Measurements from ENCODE around the gene CSTPP1.

The CSTPP1 gene

DNA sequence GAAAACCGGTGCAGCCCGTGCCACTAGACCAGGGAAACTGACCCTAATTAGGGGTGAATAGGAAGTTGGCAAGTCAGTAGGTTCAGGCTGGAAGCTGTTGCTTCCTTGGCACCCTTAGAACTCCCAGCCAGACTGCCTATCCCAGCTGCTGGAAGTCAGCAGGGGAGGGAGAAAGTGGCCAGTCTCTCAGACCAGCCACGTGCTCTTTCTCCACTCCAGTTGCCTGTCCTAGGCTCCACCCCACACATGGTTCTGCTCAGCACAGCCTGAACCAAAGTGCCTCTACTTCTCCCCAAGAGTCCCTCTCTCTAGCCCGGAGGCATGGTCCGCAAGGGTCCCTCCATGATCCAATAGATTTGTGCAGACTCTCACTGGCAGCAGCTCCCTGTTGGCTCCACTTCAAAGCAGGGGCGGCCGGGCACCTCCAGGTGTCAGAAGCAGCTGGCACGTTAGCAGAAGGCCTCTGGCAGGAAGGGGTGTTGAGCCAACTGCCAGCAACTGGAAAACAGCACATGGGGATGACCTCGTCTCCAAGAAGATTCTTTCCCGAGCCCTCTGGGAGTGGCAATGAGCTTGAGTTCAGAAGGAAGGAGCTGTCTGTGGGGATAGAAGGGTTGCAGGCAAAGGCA, 212.5 kb downstream of the CSTPP1 start:
- no peaks in the 10 kb centered on the region for H3K27me3 ChIP-seq (ENCODE audit: insufficient read depth, low read length)
- H3K9ac ChIP-seq (ENCODE audit: low read depth, low read length), result no peak overlapping the region
- H3K36me3 ChIP-seq (ENCODE audit: insufficient read depth, low read depth, low read length), result no peaks in the 10 kb centered on the region
- no peak overlapping the region for H3K27ac ChIP-seq (ENCODE audit: low read length)
- H3K4me3 ChIP-seq (ENCODE audit: low read length), result no peak overlapping the region
- no peaks in the 10 kb centered on the region for H3K9me3 ChIP-seq (ENCODE audit: insufficient read depth, low read depth, low read length)
- H3K4me1 ChIP-seq (ENCODE audit: insufficient read depth, low read length), result peaks cover 5% of the 10 kb centered on the region

- no peak overlapping the region for H3K27ac ChIP-seq (ENCODE audit: low read length)
- H3K27me3 ChIP-seq (ENCODE audit: insufficient read depth, low read length), result no peaks in the 10 kb centered on the region
- H3K4me3 ChIP-seq (ENCODE audit: low read length), result no peak overlapping the region
- H3K4me1 ChIP-seq (ENCODE audit: insufficient read depth, low read length), result peaks cover 5% of the 10 kb centered on the region
- no peaks in the 10 kb centered on the region for H3K36me3 ChIP-seq (ENCODE audit: insufficient read depth, low read depth, low read length)
- H3K9ac ChIP-seq (ENCODE audit: low read depth, low read length), result no peak overlapping the region
- H3K9me3 ChIP-seq (ENCODE audit: insufficient read depth, low read depth, low read length), result no peaks in the 10 kb centered on the region
These were observed 213.2 kb downstream of the CSTPP1 start for GRCh38 chr11:47149782-47150181.

DNA sequence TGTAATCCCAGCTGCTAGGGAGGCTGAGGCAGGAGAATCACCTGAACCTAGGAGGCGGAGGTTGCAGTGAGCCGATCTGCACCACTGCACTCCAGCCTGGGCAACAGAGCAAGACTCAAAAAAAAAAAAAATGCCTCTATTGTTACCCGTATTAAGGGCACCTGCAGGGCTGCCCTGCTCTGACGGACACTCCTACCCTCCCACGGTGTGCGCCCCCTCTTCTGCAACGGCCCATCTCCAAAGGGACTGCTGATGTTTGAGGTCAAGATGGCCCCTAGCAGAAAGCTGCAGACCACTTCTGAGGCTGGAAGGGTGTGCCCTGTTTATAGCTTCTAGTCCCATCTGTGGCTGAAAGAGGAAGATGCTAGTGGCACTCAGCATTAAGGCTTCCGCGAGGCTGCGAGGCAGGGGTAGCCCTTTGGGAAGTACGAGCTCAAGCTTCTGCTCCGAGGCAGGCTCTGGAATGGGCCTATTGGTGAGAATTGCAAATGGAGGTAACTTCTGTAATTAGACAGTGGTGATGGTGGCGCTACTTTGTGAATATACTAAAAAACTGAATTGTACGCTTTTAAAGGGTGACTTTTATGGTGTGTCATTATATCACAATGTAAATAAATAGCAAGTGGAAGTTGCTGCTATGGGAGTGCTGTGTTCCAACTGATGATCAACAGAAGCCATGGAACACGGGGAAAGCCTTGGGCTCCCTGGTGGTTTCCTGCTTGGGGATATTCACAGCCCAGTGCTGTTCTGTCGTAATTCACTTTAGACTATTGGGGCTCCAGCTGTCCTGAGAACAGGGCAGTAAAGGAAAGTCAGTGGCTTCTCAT, 215.8 kb downstream of the CSTPP1 start:
- no peak overlapping the region for H3K4me3 ChIP-seq (ENCODE audit: low read length)
- no peaks in the 10 kb centered on the region for H3K27me3 ChIP-seq (ENCODE audit: insufficient read depth, low read length)
- peaks cover 11% of the 10 kb centered on the region for H3K4me1 ChIP-seq (ENCODE audit: insufficient read depth, low read length)
- H3K9me3 ChIP-seq (ENCODE audit: insufficient read depth, low read depth, low read length), result no peaks in the 10 kb centered on the region
- H3K9ac ChIP-seq (ENCODE audit: low read depth, low read length), result no peak overlapping the region
- no peak overlapping the region for H3K27ac ChIP-seq (ENCODE audit: low read length)
- H3K36me3 ChIP-seq (ENCODE audit: insufficient read depth, low read depth, low read length), result no peaks in the 10 kb centered on the region

DNA sequence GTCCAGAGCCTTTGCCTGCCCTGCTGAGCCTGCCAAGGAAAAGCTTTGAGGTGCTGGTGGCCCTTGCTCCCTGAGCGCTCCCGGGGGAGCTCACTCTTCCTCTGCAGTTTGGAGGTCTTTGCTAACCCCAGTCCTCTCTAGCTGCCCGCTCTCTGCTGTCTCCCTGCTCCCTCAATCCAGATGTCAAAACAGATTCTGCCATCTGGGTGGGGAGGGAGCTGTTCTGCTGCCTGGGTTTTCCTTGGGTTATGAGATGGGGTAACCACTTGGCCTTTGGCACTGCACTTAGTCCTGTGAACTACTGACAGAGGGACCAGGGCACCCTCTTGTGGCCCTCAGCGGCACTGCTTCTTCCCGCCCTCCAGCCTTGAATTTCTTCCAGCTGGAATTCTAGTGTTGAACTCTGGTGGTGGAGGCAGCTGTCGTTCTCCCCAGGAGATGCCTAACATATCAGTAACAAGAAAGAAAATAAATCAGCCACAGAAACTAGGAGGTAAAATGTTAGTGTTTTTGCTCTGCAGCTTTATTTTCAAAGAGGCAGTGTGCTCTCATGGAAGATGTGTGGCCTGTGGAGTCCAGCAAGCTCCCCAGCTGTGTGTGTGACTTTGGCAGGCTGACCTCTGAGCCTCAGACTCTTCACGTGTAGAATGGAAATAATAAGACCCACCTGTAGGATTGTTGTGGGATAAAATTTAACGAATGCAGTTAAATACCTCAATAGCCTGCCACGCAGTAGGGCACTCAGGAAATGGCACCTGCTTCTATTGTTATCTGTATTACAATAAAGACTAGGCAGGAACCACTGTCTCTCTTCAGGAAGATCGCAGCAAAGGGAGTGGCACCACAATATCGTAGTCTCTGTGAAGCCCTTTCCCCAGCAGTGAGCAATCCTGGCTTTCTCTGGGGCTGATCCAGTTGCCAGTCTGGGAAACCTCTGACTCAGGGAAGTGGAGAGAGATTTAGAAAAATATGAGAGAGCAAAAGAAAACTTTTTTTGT, 216.7 kb downstream of the CSTPP1 start:
- no peaks in the 10 kb centered on the region for H3K9me3 ChIP-seq (ENCODE audit: insufficient read depth, low read depth, low read length)
- H3K27me3 ChIP-seq (ENCODE audit: insufficient read depth, low read length), result no peaks in the 10 kb centered on the region
- no peak overlapping the region for H3K27ac ChIP-seq (ENCODE audit: low read length)
- H3K9ac ChIP-seq (ENCODE audit: low read depth, low read length), result no peak overlapping the region
- H3K4me1 ChIP-seq (ENCODE audit: insufficient read depth, low read length), result peaks cover 11% of the 10 kb centered on the region
- H3K36me3 ChIP-seq (ENCODE audit: insufficient read depth, low read depth, low read length), result no peaks in the 10 kb centered on the region
- H3K4me3 ChIP-seq (ENCODE audit: low read length), result no peak overlapping the region

GRCh38 chr11:47154616-47155570, 218.3 kb downstream of the CSTPP1 start:
- 0 out of 2 replicates have a peak overlapping the region, but pooled peaks have one; percentile 34 for H3K9ac ChIP-seq (ENCODE audit: low read depth, low read length)
- H3K4me1 ChIP-seq (ENCODE audit: insufficient read depth, low read length), result peaks cover 11% of the 10 kb centered on the region
- H3K9me3 ChIP-seq (ENCODE audit: insufficient read depth, low read depth, low read length), result no peaks in the 10 kb centered on the region
- H3K27me3 ChIP-seq (ENCODE audit: insufficient read depth, low read length), result no peaks in the 10 kb centered on the region
- H3K4me3 ChIP-seq (ENCODE audit: low read length), result no peak overlapping the region
- no peak overlapping the region for H3K27ac ChIP-seq (ENCODE audit: low read length)
- H3K36me3 ChIP-seq (ENCODE audit: insufficient read depth, low read depth, low read length), result no peaks in the 10 kb centered on the region

- no peak overlapping the region for H3K9ac ChIP-seq (ENCODE audit: low read depth, low read length)
- H3K4me1 ChIP-seq (ENCODE audit: insufficient read depth, low read length), result peaks cover 11% of the 10 kb centered on the region
- no peaks in the 10 kb centered on the region for H3K27me3 ChIP-seq (ENCODE audit: insufficient read depth, low read length)
- H3K9me3 ChIP-seq (ENCODE audit: insufficient read depth, low read depth, low read length), result no peaks in the 10 kb centered on the region
- no peaks in the 10 kb centered on the region for H3K36me3 ChIP-seq (ENCODE audit: insufficient read depth, low read depth, low read length)
- H3K4me3 ChIP-seq (ENCODE audit: low read length), result no peak overlapping the region
- no peak overlapping the region for H3K27ac ChIP-seq (ENCODE audit: low read length)
These were observed 219.3 kb downstream of the CSTPP1 start for GRCh38 chr11:47155879-47156278.

GRCh38 chr11:47156333-47156732, 219.8 kb downstream of the CSTPP1 start:
- H3K4me3 ChIP-seq (ENCODE audit: low read length), result no peak overlapping the region
- H3K27me3 ChIP-seq (ENCODE audit: insufficient read depth, low read length), result no peaks in the 10 kb centered on the region
- no peak overlapping the region for H3K27ac ChIP-seq (ENCODE audit: low read length)
- peaks cover 11% of the 10 kb centered on the region for H3K4me1 ChIP-seq (ENCODE audit: insufficient read depth, low read length)
- H3K9ac ChIP-seq (ENCODE audit: low read depth, low read length), result no peak overlapping the region
- no peaks in the 10 kb centered on the region for H3K36me3 ChIP-seq (ENCODE audit: insufficient read depth, low read depth, low read length)
- H3K9me3 ChIP-seq (ENCODE audit: insufficient read depth, low read depth, low read length), result no peaks in the 10 kb centered on the region

DNA sequence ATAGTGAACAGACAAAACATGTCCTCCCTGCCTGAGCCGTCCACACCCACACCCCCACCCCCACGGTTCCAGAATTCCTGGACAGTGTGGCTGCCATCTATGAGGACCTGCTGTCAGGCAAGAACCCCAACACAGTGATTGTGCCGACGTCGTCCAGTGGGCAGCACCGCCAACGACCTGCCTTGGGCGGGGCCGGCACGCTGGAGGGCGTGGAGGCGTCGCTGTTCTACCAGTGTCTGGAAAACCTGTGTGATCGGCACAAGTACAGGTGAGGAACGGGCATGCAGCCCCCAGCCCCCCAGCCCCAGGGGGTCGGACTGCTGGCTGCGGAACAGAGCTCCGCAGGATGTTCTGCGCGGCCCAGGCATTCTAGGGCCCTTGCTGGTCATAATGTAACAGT, 220.4 kb downstream of the CSTPP1 start:
- H3K4me3 ChIP-seq (ENCODE audit: low read length), result no peak overlapping the region
- H3K36me3 ChIP-seq (ENCODE audit: insufficient read depth, low read depth, low read length), result no peaks in the 10 kb centered on the region
- peaks cover 11% of the 10 kb centered on the region for H3K4me1 ChIP-seq (ENCODE audit: insufficient read depth, low read length)
- no peaks in the 10 kb centered on the region for H3K9me3 ChIP-seq (ENCODE audit: insufficient read depth, low read depth, low read length)
- no peak overlapping the region for H3K27ac ChIP-seq (ENCODE audit: low read length)
- H3K27me3 ChIP-seq (ENCODE audit: insufficient read depth, low read length), result no peaks in the 10 kb centered on the region
- H3K9ac ChIP-seq (ENCODE audit: low read depth, low read length), result no peak overlapping the region

- H3K4me1 ChIP-seq (ENCODE audit: insufficient read depth, low read length), result peaks cover 11% of the 10 kb centered on the region
- H3K27ac ChIP-seq (ENCODE audit: low read length), result no peak overlapping the region
- no peaks in the 10 kb centered on the region for H3K27me3 ChIP-seq (ENCODE audit: insufficient read depth, low read length)
- H3K9ac ChIP-seq (ENCODE audit: low read depth, low read length), result no peak overlapping the region
- H3K36me3 ChIP-seq (ENCODE audit: insufficient read depth, low read depth, low read length), result no peaks in the 10 kb centered on the region; the same call in 1 of the 2 replicates
- no peaks in the 10 kb centered on the region for H3K9me3 ChIP-seq (ENCODE audit: insufficient read depth, low read depth, low read length)
- no peak overlapping the region for H3K4me3 ChIP-seq (ENCODE audit: low read length)
These were observed 221.2 kb downstream of the CSTPP1 start for GRCh38 chr11:47157805-47158204.

- no peak overlapping the region for H3K27ac ChIP-seq (ENCODE audit: low read length)
- no peak overlapping the region for H3K4me3 ChIP-seq (ENCODE audit: low read length)
- H3K27me3 ChIP-seq (ENCODE audit: insufficient read depth, low read length), result no peaks in the 10 kb centered on the region
- peaks cover 10% of the 10 kb centered on the region for H3K4me1 ChIP-seq (ENCODE audit: insufficient read depth, low read length)
- no peak overlapping the region for H3K9ac ChIP-seq (ENCODE audit: low read depth, low read length)
- H3K36me3 ChIP-seq (ENCODE audit: insufficient read depth, low read depth, low read length), result peaks cover 4% of the 10 kb centered on the region
- no peaks in the 10 kb centered on the region for H3K9me3 ChIP-seq (ENCODE audit: insufficient read depth, low read depth, low read length)
These were observed 221.7 kb downstream of the CSTPP1 start for GRCh38 chr11:47158242-47158641.

DNA sequence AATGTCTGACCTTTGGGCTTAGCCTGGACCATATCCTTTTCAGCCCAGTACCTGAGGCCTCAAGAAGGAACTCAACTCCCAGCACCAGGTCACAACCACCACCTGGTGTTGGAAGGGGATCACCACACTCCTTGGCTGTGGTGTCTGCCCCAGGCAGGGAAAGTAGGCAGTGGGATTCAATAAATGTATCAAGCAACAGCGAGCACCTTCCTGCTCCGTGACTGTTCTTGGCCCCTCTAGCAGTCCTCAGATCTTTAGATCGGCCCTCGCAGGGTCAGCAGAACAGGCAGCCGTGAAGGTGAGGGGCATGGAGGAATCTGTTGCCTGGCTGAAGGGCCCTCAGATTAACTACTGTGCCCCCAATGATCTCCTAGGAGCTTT, 224.2 kb downstream of the CSTPP1 start:
- Histone ChIP-seq H3K4me3 (ENCODE audit: low read length) (no peak overlapping the region), H3K27me3 (ENCODE audit: insufficient read depth, low read length) (no peaks in the 10 kb centered on the region), H3K9me3 (ENCODE audit: insufficient read depth, low read depth, low read length) (no peaks in the 10 kb centered on the region), H3K36me3 (ENCODE audit: insufficient read depth, low read depth, low read length) (peaks cover 26% of the 10 kb centered on the region), H3K9ac (ENCODE audit: low read depth, low read length) (no peak overlapping the region), H3K27ac (ENCODE audit: low read length) (no peak overlapping the region), H3K4me1 (ENCODE audit: insufficient read depth, low read length) (no peaks in the 10 kb centered on the region)

All from iPS-20b (cell line).